ENCODE measurements around the gene TOP3A. TPM values are rescaled to one million over a fixed set of nuclear protein-coding genes. Genes with fewer than 3 reads are reported as not detected.
A peak's percentile ranks its signal among the peaks of the same experiment; 100 is the strongest.

Gene TOP3A
- total and polyA plus RNA-seq, 8 donors, result 24.7 to 65.1 (median 50.7) TPM

GRCh38 chr17:18327093-18327492, 12.3 kb upstream of the TOP3A start:
- TF ChIP-seq, protein P1, sequence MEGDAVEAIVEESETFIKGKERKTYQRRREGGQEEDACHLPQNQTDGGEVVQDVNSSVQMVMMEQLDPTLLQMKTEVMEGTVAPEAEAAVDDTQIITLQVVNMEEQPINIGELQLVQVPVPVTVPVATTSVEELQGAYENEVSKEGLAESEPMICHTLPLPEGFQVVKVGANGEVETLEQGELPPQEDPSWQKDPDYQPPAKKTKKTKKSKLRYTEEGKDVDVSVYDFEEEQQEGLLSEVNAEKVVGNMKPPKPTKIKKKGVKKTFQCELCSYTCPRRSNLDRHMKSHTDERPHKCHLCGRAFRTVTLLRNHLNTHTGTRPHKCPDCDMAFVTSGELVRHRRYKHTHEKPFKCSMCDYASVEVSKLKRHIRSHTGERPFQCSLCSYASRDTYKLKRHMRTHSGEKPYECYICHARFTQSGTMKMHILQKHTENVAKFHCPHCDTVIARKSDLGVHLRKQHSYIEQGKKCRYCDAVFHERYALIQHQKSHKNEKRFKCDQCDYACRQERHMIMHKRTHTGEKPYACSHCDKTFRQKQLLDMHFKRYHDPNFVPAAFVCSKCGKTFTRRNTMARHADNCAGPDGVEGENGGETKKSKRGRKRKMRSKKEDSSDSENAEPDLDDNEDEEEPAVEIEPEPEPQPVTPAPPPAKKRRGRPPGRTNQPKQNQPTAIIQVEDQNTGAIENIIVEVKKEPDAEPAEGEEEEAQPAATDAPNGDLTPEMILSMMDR (IDR thresholded peaks at IDR 0.05), result no peak
- H3K4me3 ChIP-seq, result no peak overlapping the region
- DNase-seq (no peak), ATAC-seq (no peak)
- no peak overlapping the region for H3K27ac ChIP-seq
- H3K9me3 ChIP-seq, result no peaks in the 10 kb centered on the region
- peaks cover 0 to 100% of the 10 kb centered on the region in 2 donors for H3K36me3 ChIP-seq
- peaks cover 0 to 10% of the 10 kb centered on the region in 2 donors for H3K4me1 ChIP-seq
- intact Hi-C loops (cut with DNase I), result no loop called here
- H3K27me3 ChIP-seq, result no peaks in the 10 kb centered on the region

- Histone ChIP-seq H3K27me3 (no peaks in the 10 kb centered on the region), H3K36me3 (peaks cover 0 to 95% of the 10 kb centered on the region in 2 donors), H3K4me1 (peaks cover 0 to 13% of the 10 kb centered on the region in 2 donors), H3K9me3 (no peaks in the 10 kb centered on the region), H3K4me3 (no peak overlapping the region), H3K27ac (no peak overlapping the region)
- TF ChIP-seq, protein P1 (IDR thresholded peaks at IDR 0.05), result no peak
- intact Hi-C loops (cut with DNase I), result no loop called here
- no peak for DNase-seq
- ATAC-seq, result no peak
Measured at GRCh38 chr17:18326572-18326971, 11.8 kb upstream of the TOP3A start.

DNA sequence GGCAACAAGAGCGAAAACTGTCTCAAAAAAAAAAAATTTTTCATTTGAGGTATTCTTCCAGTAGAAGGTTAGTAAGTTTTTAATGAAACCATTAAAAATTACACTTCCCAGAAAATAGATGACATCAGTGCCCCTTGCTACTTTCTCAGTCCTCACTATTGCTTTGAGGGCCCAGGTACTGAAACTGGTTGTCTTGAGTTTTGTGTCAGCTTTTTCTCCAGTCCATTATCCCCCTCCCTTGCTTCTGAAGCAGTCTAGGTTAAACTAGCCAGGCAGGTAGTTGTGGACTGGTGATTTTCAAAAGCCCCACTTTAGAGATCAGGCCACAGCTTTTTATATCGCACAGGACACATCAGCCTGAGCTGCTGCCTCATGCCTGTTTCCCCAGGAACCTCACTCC, 11.2 kb upstream of the TOP3A start:
- peaks cover 0 to 95% of the 10 kb centered on the region in 2 donors for H3K36me3 ChIP-seq
- peaks cover 0 to 18% of the 10 kb centered on the region in 2 donors for H3K4me1 ChIP-seq
- H3K27me3 ChIP-seq, result no peaks in the 10 kb centered on the region
- intact Hi-C loops (cut with DNase I), result no loop called here
- H3K9me3 ChIP-seq, result no peaks in the 10 kb centered on the region
- TF ChIP-seq, protein P1 (IDR thresholded peaks at IDR 0.05), result no peak
- no peak for DNase-seq
- H3K27ac ChIP-seq, result no peak overlapping the region
- ATAC-seq, result no peak
- no peak overlapping the region for H3K4me3 ChIP-seq

- H3K9me3 ChIP-seq, result no peaks in the 10 kb centered on the region
- peak overlapping the region in 1 of 2 donors; percentile 7 for H3K27ac ChIP-seq
- peaks cover under 1 to 35% of the 10 kb centered on the region in 2 donors for H3K4me1 ChIP-seq
- peaks cover 0 to 95% of the 10 kb centered on the region in 2 donors for H3K36me3 ChIP-seq
- intact Hi-C loops (cut with DNase I), result no loop called here
- DNase-seq (peak in 1 of 4 donors; percentile 57), ATAC-seq (no peak)
- TF ChIP-seq, protein P1 (IDR thresholded peaks at IDR 0.05), result no peak
- no peak overlapping the region for H3K4me3 ChIP-seq
- no peaks in the 10 kb centered on the region for H3K27me3 ChIP-seq
Measured at GRCh38 chr17:18324140-18325050, 9.6 kb upstream of the TOP3A start.

DNA sequence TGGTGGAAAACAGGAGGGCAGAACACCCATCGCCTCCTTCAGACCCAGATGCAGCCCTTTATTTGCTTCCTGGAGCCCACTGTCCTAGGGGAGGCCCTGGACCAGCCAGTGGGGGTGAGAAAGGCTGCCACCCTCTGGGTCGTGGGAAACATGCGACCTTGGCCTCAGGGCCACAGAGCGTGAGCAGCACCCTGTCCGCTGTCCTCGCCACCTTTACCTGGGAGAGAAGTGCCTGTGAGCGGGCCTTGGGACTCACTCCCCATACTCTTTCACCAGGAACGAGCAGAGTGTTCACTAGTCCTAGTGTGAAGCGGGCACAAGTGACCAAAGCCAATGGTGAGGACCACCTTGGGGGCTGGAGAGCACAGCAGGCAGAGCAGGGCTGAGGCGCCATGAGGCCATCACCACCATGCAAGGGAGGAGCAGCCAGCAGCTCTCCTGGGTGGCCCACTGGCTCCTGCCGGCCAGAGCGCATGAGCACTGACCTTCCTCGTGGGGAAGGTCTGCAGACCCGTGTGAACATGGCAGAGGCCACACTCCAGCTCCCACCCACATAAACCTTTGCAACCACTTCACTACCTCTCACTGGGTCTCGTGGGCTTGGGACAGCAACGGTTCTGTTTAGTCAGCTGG, 8.8 kb upstream of the TOP3A start:
- peaks cover 8 to 42% of the 10 kb centered on the region in 2 donors for H3K4me1 ChIP-seq
- intact Hi-C loops (cut with DNase I), result no loop called here
- peaks cover 0 to 95% of the 10 kb centered on the region in 2 donors for H3K36me3 ChIP-seq
- H3K27ac ChIP-seq, result no peak overlapping the region
- DNase-seq (no peak), ATAC-seq (no peak)
- TF ChIP-seq, protein P1 (IDR thresholded peaks at IDR 0.05), result no peak
- no peaks in the 10 kb centered on the region for H3K27me3 ChIP-seq
- no peaks in the 10 kb centered on the region for H3K9me3 ChIP-seq
- H3K4me3 ChIP-seq, result no peak overlapping the region

All from left lung (tissue), 10 donors.